GM13976 (cell line): ENCODE data around the gene ANKRD55.
A peak's percentile ranks its signal among the peaks of the same experiment; 100 is the strongest.
"Not testable (repeated sequence)": the region's sequence is repeated elsewhere in the genome, so short reads cannot be mapped to it uniquely, and the experiment has no call there.

Source experiments
- DNase-seq: peaks from one replicate; pipeline ENCODE4 v3.0.0; 2012; ENCODE audit warnings: low spot score
- CTCF ChIP-seq: IDR thresholded peaks from 2 replicates; pipeline ENCODE4 v1.5.1; 2012; ENCODE audit warnings: borderline replicate concordance, mild to moderate bottlenecking; ENCODE audit not compliant: insufficient read depth; ENCODE audit errors: extremely low read depth, missing control alignments, control extremely low read depth
- in situ Hi-C: fragments of 300-500 bp; cut with MboI; formaldehyde crosslinking; loops from one replicate; pipeline ENCODE4 v1.12.0; 2022; ENCODE audit warnings: low sequenced_read_pairs, mixed read lengths, inconsistent platforms; ENCODE audit not compliant: unreplicated experiment

ANKRD55 gene

GRCh38 chr5:56158331-56158960 lies 74.7 kb downstream of the ANKRD55 start:
- no peak for DNase-seq
- TF ChIP-seq CTCF, result no peak
- in situ Hi-C loops, result no loop called here

- in situ Hi-C loops, result not testable (repeated sequence)
These were observed 75.9 kb downstream of the ANKRD55 start for GRCh38 chr5:56157191-56157621.

GRCh38 chr5:56156585-56157190 lies 76.4 kb downstream of the ANKRD55 start:
- DNase-seq, result peak; percentile 40
- in situ Hi-C loops, result not testable (repeated sequence)

More at GRCh38 chr5:56157191-56157621, 75.9 kb downstream of the ANKRD55 start:
- DNase-seq, result not testable (repeated sequence)

- no peak for DNase-seq
- no peak for TF ChIP-seq CTCF
- in situ Hi-C loops, result no loop called here
These were observed 77.0 kb downstream of the ANKRD55 start for GRCh38 chr5:56155992-56156584.

GRCh38 chr5:56154732-56155484 lies 78.2 kb downstream of the ANKRD55 start:
- no peak for TF ChIP-seq CTCF
- no peak for DNase-seq
- in situ Hi-C loops, result no loop called here

- DNase-seq, result no peak
- in situ Hi-C loops, result no loop called here
- no peak for TF ChIP-seq CTCF
These were observed 80.7 kb downstream of the ANKRD55 start for GRCh38 chr5:56152437-56152836.

GRCh38 chr5:56150756-56151155 lies 82.4 kb downstream of the ANKRD55 start:
- in situ Hi-C loops, DNase-seq: not testable (repeated sequence)

GRCh38 chr5:56148453-56148971 lies 84.6 kb downstream of the ANKRD55 start:
- TF ChIP-seq CTCF, result no peak
- in situ Hi-C loops, result no loop called here
- peak; percentile 48 for DNase-seq
